ENCODE results near the gene MALRD1.

Gene MALRD1

GRCh38 chr10:19111501-19112267 is 63.1 kb downstream of the MALRD1 start:
- DNase-seq, result no peak

- DNase-seq, result no peak
Measured at GRCh38 chr10:19117438-19117837, 68.8 kb downstream of the MALRD1 start.

- no peak for DNase-seq
Measured at GRCh38 chr10:19119191-19119590, 70.6 kb downstream of the MALRD1 start.

- no peak for DNase-seq
Measured at GRCh38 chr10:19120381-19120908, 71.8 kb downstream of the MALRD1 start.

GRCh38 chr10:19133992-19134391 is 85.4 kb downstream of the MALRD1 start:
- DNase-seq, result no peak

GRCh38 chr10:19142967-19143366 is 94.4 kb downstream of the MALRD1 start:
- no peak for DNase-seq

- DNase-seq, result no peak
Measured at GRCh38 chr10:19144206-19144605, 95.6 kb downstream of the MALRD1 start.

- no peak for DNase-seq
Measured at GRCh38 chr10:19154375-19154774, 105.8 kb downstream of the MALRD1 start.

GRCh38 chr10:19158358-19158757 is 109.8 kb downstream of the MALRD1 start:
- DNase-seq, result no peak

- DNase-seq, result no peak
Measured at GRCh38 chr10:19158870-19159269, 110.3 kb downstream of the MALRD1 start.

- DNase-seq, result no peak
Measured at GRCh38 chr10:19164461-19164860, 115.9 kb downstream of the MALRD1 start.

- no peak for DNase-seq
Measured at GRCh38 chr10:19168584-19168983, 120.0 kb downstream of the MALRD1 start.

- no peak for DNase-seq
Measured at GRCh38 chr10:19169041-19169440, 120.4 kb downstream of the MALRD1 start.

- no peak for DNase-seq
Measured at GRCh38 chr10:19169684-19170083, 121.1 kb downstream of the MALRD1 start.

- DNase-seq, result no peak
Measured at GRCh38 chr10:19178675-19179074, 130.1 kb downstream of the MALRD1 start.

- no peak for DNase-seq
Measured at GRCh38 chr10:19184891-19185290, 136.3 kb downstream of the MALRD1 start.

GRCh38 chr10:19194866-19195265 is 146.3 kb downstream of the MALRD1 start:
- DNase-seq, result no peak

- DNase-seq, result no peak
Measured at GRCh38 chr10:19195698-19196097, 147.1 kb downstream of the MALRD1 start.

- no peak for DNase-seq
Measured at GRCh38 chr10:19200211-19200610, 151.6 kb downstream of the MALRD1 start.

- no peak for DNase-seq
Measured at GRCh38 chr10:19204246-19204917, 155.8 kb downstream of the MALRD1 start.

GRCh38 chr10:19209319-19209718 is 160.7 kb downstream of the MALRD1 start:
- DNase-seq, result no peak

- DNase-seq, result no peak
Measured at GRCh38 chr10:19212590-19212989, 164.0 kb downstream of the MALRD1 start.

- no peak for DNase-seq
Measured at GRCh38 chr10:19221216-19221615, 172.6 kb downstream of the MALRD1 start.

- DNase-seq, result no peak
Measured at GRCh38 chr10:19226025-19226424, 177.4 kb downstream of the MALRD1 start.
